GM20431 (cell line): ENCODE results near the gene L3HYPDH.

Experiments used
- in situ Hi-C: fragments of 300-500 bp; cut with MseI, MboI; formaldehyde crosslinking; loops from one replicate; pipeline ENCODE4 v1.15.0; 2020; ENCODE audit warnings: low sequenced_read_pairs; ENCODE audit not compliant: unreplicated experiment

Gene L3HYPDH

GRCh38 chr14:59481407-59481806 lies 2.8 kb downstream of the L3HYPDH start:
- in situ Hi-C loops, result no loop called here

- in situ Hi-C loops, result no loop called here
Observed at GRCh38 chr14:59480166-59480565, 4.0 kb downstream of the L3HYPDH start.

GRCh38 chr14:59478540-59478939 lies 5.7 kb downstream of the L3HYPDH start:
- in situ Hi-C loops, result no loop called here

- in situ Hi-C loops, result no loop called here
Observed at GRCh38 chr14:59475709-59476108, 8.5 kb downstream of the L3HYPDH start.

- in situ Hi-C loops, result no loop called here
Observed at GRCh38 chr14:59474172-59474571, 10.0 kb downstream of the L3HYPDH start.

GRCh38 chr14:59465316-59466135 lies 18.7 kb downstream of the L3HYPDH start, which contains the start of gene GPR135:
Gene GPR135 (minus strand): TSS chr14:59465380. CDS start chr14:59465226, 154 bp downstream.
- in situ Hi-C loops, result no loop called here

GRCh38 chr14:59464486-59465315 lies 19.5 kb downstream of the L3HYPDH start:
- in situ Hi-C loops, result no loop called here

- in situ Hi-C loops, result no loop called here
Observed at GRCh38 chr14:59463787-59464485, 20.3 kb downstream of the L3HYPDH start.

- in situ Hi-C loops, result no loop called here
Observed at GRCh38 chr14:59461891-59462290, 22.3 kb downstream of the L3HYPDH start.

- in situ Hi-C loops, result no loop called here
Observed at GRCh38 chr14:59460378-59460777, 23.8 kb downstream of the L3HYPDH start.

- in situ Hi-C loops, result no loop called here
Observed at GRCh38 chr14:59458486-59458885, 25.7 kb downstream of the L3HYPDH start.

- in situ Hi-C loops, result no loop called here
Observed at GRCh38 chr14:59455411-59455810, 28.8 kb downstream of the L3HYPDH start.

GRCh38 chr14:59454139-59454538 lies 30.1 kb downstream of the L3HYPDH start:
- in situ Hi-C loops, result no loop called here

- in situ Hi-C loops, result no loop called here
Observed at GRCh38 chr14:59451849-59452248, 32.4 kb downstream of the L3HYPDH start.

- in situ Hi-C loops, result no loop called here
Observed at GRCh38 chr14:59450716-59451115, 33.5 kb downstream of the L3HYPDH start.

- in situ Hi-C loops, result loop anchor here (10.0 kb wide), 1 partner anchor 324 kb away; no protein-coding TSS in a partner anchor
Observed at GRCh38 chr14:59448673-59449072, 35.5 kb downstream of the L3HYPDH start.

- in situ Hi-C loops, result no loop called here
Observed at GRCh38 chr14:59439256-59439965, 44.8 kb downstream of the L3HYPDH start.

GRCh38 chr14:59438195-59438647 lies 46.0 kb downstream of the L3HYPDH start:
- in situ Hi-C loops, result no loop called here

GRCh38 chr14:59435987-59436386 lies 48.2 kb downstream of the L3HYPDH start:
- in situ Hi-C loops, result no loop called here

GRCh38 chr14:59435101-59435500 lies 49.1 kb downstream of the L3HYPDH start:
- in situ Hi-C loops, result no loop called here
